Activated CD4-positive, alpha-beta T cell treated with anti-CD3 and anti-CD28 coated beads, Interleukin-2, amount 50 U/mL, for 16 hours (primary cell): ENCODE data around the gene ENKUR.

Experiments
- DNase-seq: peaks from one replicate; pipeline ENCODE4 v3.0.0-alpha.2; 2020

ENKUR gene, protein sequence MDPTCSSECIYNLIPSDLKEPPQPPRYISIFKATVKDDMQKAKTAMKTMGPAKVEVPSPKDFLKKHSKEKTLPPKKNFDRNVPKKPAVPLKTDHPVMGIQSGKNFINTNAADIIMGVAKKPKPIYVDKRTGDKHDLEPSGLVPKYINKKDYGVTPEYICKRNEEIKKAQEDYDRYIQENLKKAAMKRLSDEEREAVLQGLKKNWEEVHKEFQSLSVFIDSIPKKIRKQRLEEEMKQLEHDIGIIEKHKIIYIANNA

GRCh38 chr10:25015828-25016375 is at the start of gene ENKUR:
Gene ENKUR, minus strand, starts transcription at chr10:25016158. Its CDS starts 222 bp downstream, at chr10:25015936.
- DNase-seq, result peak; percentile 91

- no peak for DNase-seq
Observed at GRCh38 chr10:25064401-25064800, 48.4 kb upstream of the ENKUR start.

GRCh38 chr10:25063644-25064043 is 47.7 kb upstream of the ENKUR start:
- DNase-seq, result no peak

GRCh38 chr10:25063157-25063556 is 47.2 kb upstream of the ENKUR start:
- DNase-seq, result no peak

GRCh38 chr10:25061711-25062449 is 45.9 kb upstream of the ENKUR start:
- no peak for DNase-seq

DNA sequence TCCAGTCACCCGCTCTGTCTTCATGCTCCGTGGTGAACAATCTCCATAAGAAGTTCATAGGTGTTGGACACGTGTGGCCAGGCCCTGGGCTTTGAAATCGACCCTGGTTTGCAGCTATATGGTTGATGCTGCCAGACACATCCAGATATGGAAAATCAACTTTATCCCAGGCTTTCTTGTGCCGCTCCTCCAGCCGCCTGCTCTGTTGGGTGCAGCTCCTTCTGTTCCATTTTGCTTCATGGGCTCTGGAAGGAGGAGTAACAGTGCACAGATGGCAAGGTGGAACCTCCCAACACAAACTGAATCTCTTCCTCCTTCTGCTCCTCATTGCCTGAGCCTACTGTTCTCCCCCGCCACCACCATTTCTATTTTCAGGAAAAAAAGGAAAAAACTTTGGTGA is 45.2 kb upstream of the ENKUR start:
- no peak for DNase-seq

- no peak for DNase-seq
Observed at GRCh38 chr10:25059990-25060389, 44.0 kb upstream of the ENKUR start.

DNA sequence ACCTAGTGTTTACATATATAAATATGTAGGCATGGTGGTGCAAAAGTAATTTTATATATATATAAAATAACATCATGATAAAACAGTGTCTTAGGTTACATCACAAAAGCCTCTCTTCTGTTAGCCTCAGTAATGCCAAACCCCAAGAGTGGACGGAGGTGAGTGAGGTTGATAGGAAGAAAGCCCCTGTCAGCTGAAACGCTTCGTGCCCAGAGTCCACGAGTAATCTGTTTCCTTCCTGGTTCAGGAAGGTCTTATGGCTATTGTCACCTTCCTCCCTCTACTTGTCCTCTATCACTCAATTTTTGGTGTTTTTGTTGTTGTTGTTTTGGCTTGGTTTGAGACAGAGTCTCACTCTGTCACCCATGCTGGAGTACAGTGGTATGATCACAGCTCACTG is 41.9 kb upstream of the ENKUR start:
- no peak for DNase-seq

DNA sequence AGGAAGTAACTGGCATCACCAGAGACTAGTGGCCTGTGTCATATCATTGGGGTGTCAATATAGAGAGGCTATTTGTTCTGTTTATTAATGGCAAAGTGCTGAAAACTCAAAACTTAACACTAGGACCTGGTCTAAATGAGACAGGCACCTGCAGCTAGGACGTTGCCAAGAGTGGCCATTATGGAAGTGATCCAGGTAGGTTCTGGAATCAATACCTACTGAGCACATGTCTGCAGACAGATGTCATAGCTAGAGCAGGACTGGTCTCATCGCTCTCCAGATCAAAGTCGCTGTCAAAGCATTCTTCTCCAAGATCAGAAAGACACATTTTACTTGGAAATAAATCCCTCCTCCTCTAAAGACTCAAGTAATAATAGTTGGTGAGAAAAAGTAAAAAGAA is 40.8 kb upstream of the ENKUR start:
- no peak for DNase-seq

- DNase-seq, result no peak
Observed at GRCh38 chr10:25052012-25052411, 36.1 kb upstream of the ENKUR start.

DNA sequence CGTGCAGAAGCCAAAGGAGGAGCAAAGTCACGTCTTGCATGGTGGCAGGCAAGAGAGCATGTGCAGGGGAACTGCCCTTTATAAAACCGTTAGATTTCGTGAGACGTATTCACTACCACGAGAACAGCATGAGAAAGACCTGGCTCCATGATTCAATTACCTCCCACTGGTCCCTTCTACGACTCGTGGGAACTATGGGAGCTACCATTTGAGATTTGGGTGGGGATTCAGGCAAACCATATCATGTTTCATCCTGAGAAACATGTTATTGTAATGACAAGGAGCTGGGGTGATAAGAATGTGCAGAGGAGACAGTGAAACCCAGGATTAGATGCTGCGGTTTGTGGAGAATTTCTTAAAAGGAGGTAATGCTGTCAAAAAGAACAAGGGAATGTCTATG is 34.4 kb upstream of the ENKUR start:
- DNase-seq, result no peak

- DNase-seq, result no peak
Observed at GRCh38 chr10:25049966-25050365, 34.0 kb upstream of the ENKUR start.

DNA sequence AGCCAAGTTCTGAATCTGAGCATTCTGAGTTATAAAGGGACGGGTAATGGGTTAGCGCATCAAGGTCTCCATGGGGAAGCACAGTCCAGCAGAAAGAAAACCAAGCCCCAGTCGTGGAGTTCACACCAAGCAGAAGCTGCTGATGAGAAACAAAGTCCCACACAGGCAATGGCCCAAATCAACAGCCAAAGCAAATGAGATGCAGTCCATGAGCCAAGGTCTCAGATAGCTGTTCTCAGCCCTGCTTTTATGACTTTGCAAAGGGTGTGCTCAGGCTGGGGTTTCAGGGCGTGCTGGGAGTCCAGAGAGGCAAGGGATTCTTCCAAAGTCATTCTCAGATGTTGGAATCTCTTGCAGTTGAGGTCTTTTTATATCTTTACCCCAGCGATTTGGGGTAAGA is 32.5 kb upstream of the ENKUR start:
- DNase-seq, result no peak

DNA sequence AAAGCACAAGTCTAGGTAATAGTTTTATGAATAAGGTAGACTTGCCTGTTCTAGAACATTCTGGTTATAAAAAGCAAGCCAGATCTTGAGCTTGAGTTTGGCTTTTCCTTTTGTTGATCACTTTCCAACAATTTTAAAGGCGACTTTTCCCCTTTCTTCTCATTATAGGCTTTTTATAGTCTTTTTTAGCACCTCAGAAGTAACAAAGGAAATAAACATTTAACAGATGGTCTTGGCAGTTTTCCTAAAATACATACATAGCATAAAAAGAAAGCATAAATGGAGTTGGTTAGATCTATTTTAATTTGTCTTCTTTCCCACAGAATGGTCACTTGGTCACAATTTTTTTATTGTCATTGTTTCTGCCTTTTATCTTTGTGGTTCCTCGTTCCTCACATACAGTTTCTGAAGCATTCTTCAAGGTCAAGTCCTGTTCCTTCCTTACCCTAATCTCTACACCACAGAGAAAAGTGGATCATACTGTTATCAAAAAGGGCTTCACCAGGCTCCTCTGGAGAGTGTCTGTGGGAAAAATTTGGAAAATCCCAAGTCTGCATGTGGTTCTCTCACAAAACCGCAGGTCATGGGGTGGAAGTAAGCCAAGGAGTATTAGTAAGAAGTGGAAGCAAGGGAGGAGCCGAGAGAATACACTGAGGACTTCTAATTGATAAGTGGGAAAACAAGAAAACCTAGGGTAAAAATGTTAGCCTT is 31.8 kb upstream of the ENKUR start:
- DNase-seq, result no peak

DNA sequence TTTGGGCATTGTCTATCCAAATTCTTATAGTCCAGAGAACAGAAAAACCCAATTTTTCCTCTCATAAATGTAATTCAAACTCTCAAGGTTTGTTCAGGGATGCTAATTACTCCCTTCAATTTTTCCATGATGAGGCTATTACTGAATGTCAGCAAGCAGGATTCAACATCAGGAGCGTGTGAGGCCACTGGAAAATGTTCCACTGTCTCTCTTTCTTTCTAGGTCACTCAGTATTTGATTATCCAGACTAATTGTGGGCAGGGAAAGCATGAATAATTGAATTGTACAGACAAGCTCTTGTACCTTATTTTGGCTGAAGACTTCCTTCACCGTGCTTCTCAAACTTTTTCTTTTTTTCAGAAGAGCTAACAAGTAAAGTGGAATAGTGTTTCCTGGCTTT is 31.1 kb upstream of the ENKUR start:
- no peak for DNase-seq

- no peak for DNase-seq
Observed at GRCh38 chr10:25046641-25047040, 30.7 kb upstream of the ENKUR start.

DNA sequence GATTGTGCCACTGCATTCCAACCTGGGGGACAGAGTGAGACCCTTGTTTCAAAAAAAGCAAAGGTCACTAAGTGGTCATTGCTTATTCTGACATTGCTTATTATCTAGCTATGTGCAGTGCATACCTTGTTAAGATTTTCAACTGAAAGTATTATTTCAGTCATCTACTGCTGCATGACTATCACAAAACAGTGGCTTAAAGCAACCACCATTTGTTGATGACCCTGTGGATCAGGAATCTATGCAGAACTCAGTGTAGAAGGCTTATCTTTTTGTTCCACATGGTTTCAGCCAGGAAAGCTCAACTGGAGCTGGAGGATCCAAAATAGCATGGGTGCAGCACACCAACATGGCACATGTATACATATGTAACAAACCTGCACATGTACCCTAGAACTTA is 23.6 kb upstream of the ENKUR start:
- no peak for DNase-seq

DNA sequence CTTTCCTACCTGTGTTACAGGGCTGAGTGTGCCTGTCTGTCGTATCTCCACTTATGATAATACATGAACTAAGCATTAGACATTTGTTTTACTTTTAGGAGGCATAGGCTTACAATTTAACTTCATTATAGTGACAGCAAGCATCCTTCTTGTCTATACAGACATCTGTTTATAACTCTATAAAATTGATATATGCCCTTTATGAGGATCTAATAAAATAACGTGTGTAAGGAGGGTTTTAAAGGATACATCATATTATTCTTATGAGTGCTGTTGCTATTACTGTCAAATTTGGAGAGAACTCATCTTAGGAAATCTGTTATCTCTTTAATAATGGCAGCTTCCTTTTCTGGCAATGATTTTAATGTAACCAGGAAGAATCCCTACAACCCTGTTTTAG is 22.4 kb upstream of the ENKUR start:
- DNase-seq, result no peak

- no peak for DNase-seq
Observed at GRCh38 chr10:25036381-25036780, 20.4 kb upstream of the ENKUR start.

DNA sequence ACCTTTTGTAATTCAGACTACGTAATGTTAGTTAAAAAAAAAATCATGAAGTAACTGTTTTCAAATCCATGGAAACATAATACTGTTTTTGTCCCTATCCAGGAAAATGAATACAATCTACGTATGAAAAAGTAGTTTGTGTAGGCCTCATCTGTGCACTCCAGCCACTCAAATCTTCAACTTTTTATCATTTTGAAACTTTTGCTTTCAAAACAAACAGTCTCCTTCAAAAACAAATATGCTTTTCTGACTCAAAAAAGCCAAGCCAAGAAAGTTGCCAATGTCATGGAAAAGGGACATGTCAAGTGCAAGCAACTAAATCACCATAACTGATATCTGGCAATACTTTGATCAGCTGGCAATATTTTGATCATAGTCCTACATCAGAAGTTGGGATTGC is 13.6 kb upstream of the ENKUR start:
- no peak for DNase-seq

DNA sequence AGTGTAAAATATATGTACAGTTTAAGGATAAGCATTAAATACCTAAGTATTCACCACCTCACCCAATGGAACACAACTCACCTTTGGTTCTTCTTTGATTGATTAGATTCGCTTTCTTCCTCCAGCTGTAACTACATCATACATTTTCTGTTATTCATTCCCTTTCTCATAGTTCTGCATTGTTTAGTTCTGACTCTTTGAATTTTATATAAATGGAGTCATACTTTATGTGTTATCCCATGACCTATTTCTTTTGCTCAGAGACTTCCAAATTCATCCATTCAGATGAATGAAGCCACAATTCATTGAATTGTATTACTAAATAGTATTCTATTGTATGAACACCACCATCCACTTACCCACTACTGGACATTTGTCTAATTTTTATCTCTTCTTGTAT is 12.8 kb upstream of the ENKUR start:
- no peak for DNase-seq

DNA sequence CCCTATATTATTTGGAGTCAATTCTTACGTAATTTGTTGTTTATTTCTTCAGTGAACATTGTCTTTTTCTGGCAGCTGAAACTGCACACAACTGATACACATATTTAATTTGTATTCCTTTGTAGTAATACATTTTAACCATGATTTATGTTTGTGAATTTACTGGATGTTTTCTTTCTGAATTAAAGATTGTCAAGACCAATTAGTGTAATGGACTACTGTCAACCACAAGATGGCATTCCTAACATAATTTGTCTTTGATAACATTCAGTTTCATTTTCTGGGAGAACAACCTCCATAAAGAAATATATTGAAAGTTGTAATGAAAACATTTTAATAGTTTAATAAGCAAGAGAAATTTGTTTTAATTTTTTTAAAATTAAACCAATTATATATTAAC is 10.5 kb upstream of the ENKUR start:
- DNase-seq, result no peak

DNA sequence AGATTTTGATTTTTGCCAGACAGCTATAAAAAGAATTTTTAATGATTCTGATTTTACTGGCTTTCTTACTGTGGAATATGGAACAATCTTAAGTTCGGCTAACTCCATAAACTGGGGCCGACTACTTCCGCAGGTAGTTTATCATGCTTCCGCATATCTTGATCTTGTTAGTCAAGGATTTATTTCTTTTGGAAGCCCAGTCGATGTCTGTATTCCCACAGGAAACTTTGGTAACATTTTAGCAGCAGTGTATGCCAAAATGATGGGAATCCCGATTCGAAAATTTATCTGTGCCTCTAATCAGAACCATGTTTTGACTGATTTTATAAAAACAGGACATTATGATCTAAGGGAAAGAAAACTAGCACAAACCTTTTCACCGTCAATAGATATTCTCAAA is 8.6 kb upstream of the ENKUR start:
- DNase-seq, result no peak

DNA sequence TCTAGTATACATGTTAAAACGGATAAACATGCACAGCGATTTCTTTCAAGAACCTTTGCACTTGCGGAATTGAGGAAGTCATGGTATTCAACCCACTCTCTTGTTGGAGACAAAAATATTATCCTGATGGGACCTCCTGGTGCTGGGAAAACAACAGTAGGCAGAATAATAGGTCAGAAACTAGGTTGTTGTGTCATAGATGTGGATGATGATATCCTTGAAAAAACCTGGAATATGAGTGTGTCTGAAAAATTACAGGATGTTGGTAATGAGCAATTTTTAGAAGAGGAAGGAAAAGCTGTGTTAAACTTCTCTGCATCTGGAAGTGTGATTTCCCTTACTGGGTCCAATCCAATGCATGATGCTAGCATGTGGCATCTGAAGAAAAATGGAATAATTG is 7.3 kb upstream of the ENKUR start:
- DNase-seq, result no peak
